Body of pancreas (tissue), 4 donors: ENCODE measurements around the gene ANGPTL5. TPM values are rescaled to one million over a fixed set of nuclear protein-coding genes. Genes with fewer than 3 reads are reported as not detected.

Experiments used
- ATAC-seq: fragments of 150-250 bp; one replicate; pipeline ENCODE4 v1.9.1; 2016
- DNase-seq, 4 donors: peaks; one replicate each; pipeline ENCODE4 v3.0.0-alpha.2; 2019
- H3K27ac ChIP-seq, 4 donors: fragments of 200-600 bp; sonication (generic); 1 replicate in 3 of 4; 2 replicates in 1 of 4; pipeline versions ENCODE4 v1.5.1 to v1.6.1; 2016 to 2019; ENCODE audit warnings: mild to moderate bottlenecking in 1 of 4, mixed read lengths in 1 of 4, moderate library complexity in 1 of 4
- H3K27me3 ChIP-seq, 2 donors: fragments of 200-600 bp; sonication (generic); one replicate each; pipeline ENCODE4 v1.6.0; 2016; ENCODE audit warnings: mild to moderate bottlenecking in 1 of 2
- H3K36me3 ChIP-seq, 2 donors: fragments of 200-600 bp; sonication (generic); replicated peaks in 1 of 2; 2 replicates each; pipeline ENCODE4 v1.5.1; 2016; ENCODE audit warnings: low read depth in 2 of 2; ENCODE audit not compliant: insufficient read depth in 1 of 2
- H3K4me1 ChIP-seq: fragments of 200-600 bp; sonication (generic); one replicate; pipeline ENCODE4 v1.6.0; 2016
- H3K4me3 ChIP-seq, 2 donors: fragments of 200-600 bp; sonication (generic); 1 replicate in 1 of 2; 2 replicates in 1 of 2; pipeline ENCODE4 v1.5.1; 2016 to 2019
- H3K9me3 ChIP-seq, 3 donors: fragments of 200-600 bp; sonication (generic); 1 replicate in 2 of 3; 2 replicates in 1 of 3; pipeline ENCODE4 v1.5.1; 2016
- POLR2A ChIP-seq, 3 donors: fragments of 450-650 bp; IDR thresholded peaks; one replicate each; pipeline ENCODE4 v1.6.1; 2016; ENCODE audit warnings: antibody characterized with exemption in 3 of 3, mild to moderate bottlenecking in 2 of 3
- WGBS, 2 donors: methylation state at CpG; one replicate each; pipeline ENCODE4 v1.1.5; 2017; 5-methylcytosine and 5-hydroxymethylcytosine counted together
- intact Hi-C: fragments of 100-400 bp; cut with DNase I; formaldehyde crosslinking; loops from one replicate; pipeline ENCODE4 v1.15.1; 2023
- total RNA-seq, 2 donors: library from RNA; depleted of rRNA; stranded (reverse); fragments of >200 nt; gene quantifications; one replicate each; pipeline ENCODE4 v1.1.0, GENCODE V29; 2016
- TF ChIP-seq, protein P1 (sequence below), 7 experiments: fragments of 450-650 bp in 4 of 7; fragments of 200-600 bp in 3 of 7; sonication (generic) in 3 of 7; IDR thresholded peaks; one replicate each; pipeline ENCODE4 v1.5.1; 2016 to 2019; ENCODE audit warnings: antibody characterized with exemption in 7 of 7

The ANGPTL5 gene
- total RNA-seq, 2 donors from 2014 or later = not detected

DNA sequence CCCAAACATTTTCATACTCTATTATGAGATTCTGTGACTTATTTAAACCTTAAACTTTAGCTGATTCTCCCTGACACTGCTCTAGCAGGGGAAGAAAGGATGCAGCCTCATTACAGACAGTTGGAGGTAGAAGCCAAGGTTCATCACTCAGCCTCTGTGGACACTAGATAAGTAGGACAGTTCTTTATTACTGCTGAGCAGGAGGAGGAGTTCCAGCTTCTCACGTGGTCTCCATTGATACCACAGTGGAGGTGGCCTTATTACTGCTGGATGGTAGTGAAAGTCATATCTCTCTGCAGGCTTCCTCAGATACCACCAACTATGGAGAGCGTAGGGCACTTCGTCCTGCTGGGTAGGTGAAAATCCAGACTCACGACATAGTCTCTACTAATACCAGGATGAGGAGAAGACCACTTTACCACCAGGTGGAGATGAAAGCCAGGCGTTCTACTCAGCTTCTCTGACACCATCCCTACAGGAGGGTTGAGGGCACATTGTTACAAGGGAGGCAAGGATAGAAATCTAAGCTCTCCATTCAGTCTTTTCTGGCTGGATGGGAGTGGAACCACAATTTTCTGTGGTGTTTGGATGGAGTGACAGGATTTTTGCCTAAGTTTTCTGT, 13.1 kb upstream of the ANGPTL5 start:
- DNase-seq (no peak), ATAC-seq (no peak)
- H3K36me3 ChIP-seq = no peaks in the 10 kb centered on the region
- intact Hi-C loops = no loop called here
- H3K4me3 ChIP-seq = no peak overlapping the region
- H3K27me3 ChIP-seq = no peaks in the 10 kb centered on the region
- no peaks in the 10 kb centered on the region for H3K9me3 ChIP-seq
- no peak for TF ChIP-seq POLR2A (IDR thresholded peaks at IDR 0.05)
- TF ChIP-seq, protein P1, sequence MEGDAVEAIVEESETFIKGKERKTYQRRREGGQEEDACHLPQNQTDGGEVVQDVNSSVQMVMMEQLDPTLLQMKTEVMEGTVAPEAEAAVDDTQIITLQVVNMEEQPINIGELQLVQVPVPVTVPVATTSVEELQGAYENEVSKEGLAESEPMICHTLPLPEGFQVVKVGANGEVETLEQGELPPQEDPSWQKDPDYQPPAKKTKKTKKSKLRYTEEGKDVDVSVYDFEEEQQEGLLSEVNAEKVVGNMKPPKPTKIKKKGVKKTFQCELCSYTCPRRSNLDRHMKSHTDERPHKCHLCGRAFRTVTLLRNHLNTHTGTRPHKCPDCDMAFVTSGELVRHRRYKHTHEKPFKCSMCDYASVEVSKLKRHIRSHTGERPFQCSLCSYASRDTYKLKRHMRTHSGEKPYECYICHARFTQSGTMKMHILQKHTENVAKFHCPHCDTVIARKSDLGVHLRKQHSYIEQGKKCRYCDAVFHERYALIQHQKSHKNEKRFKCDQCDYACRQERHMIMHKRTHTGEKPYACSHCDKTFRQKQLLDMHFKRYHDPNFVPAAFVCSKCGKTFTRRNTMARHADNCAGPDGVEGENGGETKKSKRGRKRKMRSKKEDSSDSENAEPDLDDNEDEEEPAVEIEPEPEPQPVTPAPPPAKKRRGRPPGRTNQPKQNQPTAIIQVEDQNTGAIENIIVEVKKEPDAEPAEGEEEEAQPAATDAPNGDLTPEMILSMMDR (IDR thresholded peaks at IDR 0.05) = no peak
- 53 to 82% methylated on average over 5 of the region's 5 CpGs for WGBS, 2 donors
- H3K27ac ChIP-seq = no peak overlapping the region
- no peaks in the 10 kb centered on the region for H3K4me1 ChIP-seq

DNA sequence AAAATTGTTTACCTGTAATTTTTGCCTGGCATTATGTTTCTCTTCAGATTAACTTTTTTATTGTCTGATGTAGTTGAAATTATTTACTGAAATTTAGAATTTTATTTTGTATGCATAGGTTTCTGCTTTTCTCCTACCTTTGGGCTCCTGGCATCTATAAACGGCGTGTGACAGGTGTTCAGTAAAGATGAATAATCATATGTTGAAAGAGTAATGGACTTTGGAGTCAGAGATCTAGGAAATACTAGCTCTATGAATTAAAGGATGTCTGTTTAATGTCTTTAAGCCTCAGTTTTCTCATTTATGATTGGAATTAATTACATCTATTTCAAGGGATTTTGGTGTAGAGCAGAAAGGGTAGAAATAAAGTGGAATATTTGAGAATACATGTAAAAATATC, 7.2 kb upstream of the ANGPTL5 start:
- Histone ChIP-seq H3K9me3 (no peaks in the 10 kb centered on the region), H3K27me3 (no peaks in the 10 kb centered on the region), H3K4me3 (no peak overlapping the region), H3K36me3 (no peaks in the 10 kb centered on the region), H3K27ac (no peak overlapping the region), H3K4me1 (no peaks in the 10 kb centered on the region)
- DNase-seq = no peak
- ATAC-seq = no peak
- TF ChIP-seq, protein P1 (IDR thresholded peaks at IDR 0.05) = no peak
- no peak for TF ChIP-seq POLR2A (IDR thresholded peaks at IDR 0.05)
- intact Hi-C loops = no loop called here
- 48 to 58% methylated on average over 2 of the region's 2 CpGs for WGBS, 2 donors

DNA sequence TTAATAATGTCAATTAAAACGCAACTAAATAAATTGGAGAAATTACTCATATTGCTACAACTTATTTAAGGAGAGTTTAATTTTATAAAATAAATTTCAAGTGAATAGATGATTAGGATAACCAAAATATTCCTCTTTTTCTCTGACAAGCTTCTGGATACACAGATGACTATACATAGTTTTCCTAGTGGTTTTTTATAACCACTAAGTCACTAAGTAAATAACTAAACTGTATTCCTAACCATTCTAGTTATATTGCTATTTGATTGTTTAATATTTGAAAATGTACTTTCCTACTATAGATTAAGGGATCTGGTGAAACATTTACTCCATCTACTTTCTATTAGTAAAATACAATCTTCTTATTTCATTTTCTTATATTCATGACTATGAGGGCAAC, 4.7 kb upstream of the ANGPTL5 start:
- WGBS, 2 donors = 79 to 83% methylated on average over 1 of the region's 1 CpG
- peaks cover under 1% of the 10 kb centered on the region for H3K4me1 ChIP-seq
- DNase-seq = no peak
- no peak for ATAC-seq
- no peak overlapping the region for H3K4me3 ChIP-seq
- no peak overlapping the region for H3K27ac ChIP-seq
- H3K9me3 ChIP-seq = no peaks in the 10 kb centered on the region
- no peaks in the 10 kb centered on the region for H3K36me3 ChIP-seq
- intact Hi-C loops = no loop called here
- TF ChIP-seq POLR2A (IDR thresholded peaks at IDR 0.05) = no peak
- TF ChIP-seq, protein P1 (IDR thresholded peaks at IDR 0.05) = no peak
- H3K27me3 ChIP-seq = no peaks in the 10 kb centered on the region

DNA sequence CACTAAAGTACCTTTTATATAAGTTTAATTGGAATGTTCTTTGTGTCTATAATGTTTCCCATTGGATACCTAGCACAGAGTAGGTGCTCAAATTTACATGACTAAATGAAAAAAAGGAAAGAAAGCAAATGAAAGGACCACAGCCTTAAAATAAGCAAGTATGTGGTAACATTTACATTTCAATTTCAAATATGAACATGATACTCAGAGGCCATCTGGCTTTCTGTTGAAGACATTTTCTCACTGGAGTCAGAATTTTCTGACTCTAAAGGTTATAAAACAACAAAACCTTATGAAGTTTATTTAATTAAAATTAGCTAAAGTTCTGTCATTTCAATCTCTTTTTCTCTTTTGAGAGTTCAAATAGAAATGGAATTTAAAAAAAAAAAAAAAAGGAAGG, 904 bp upstream of the ANGPTL5 start:
- TF ChIP-seq, protein P1 (IDR thresholded peaks at IDR 0.05) = no peak
- no peak for TF ChIP-seq POLR2A (IDR thresholded peaks at IDR 0.05)
- intact Hi-C loops = no loop called here
- no peaks in the 10 kb centered on the region for H3K9me3 ChIP-seq
- DNase-seq (no peak), ATAC-seq (no peak)
- no peak overlapping the region for H3K4me3 ChIP-seq
- H3K4me1 ChIP-seq = peaks cover 17% of the 10 kb centered on the region
- no peaks in the 10 kb centered on the region for H3K36me3 ChIP-seq
- no peak overlapping the region for H3K27ac ChIP-seq
- H3K27me3 ChIP-seq = no peaks in the 10 kb centered on the region

DNA sequence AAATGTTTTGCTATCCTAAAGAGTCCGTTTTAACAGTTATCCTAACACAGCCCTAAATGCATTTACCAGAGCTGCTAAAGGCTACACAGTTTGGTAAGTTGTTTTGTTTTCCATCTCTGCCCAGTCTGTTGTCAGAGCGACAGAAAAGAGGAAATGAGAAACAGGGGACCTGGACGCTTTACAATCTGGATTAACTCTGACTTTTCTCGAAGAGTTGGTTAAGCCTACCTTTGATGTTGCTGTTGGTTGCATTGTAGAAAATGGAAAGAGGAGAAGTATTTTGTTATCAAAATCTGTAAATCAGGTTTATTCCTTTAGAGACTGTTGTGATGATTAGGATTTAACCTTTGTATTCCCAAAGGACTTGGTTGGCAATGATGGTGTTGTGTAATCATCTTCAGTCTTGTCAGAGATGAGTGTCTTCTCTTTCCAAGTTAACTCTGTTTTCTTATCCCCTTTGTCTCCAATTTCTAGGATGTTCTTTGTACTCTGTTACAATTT, 481 bp downstream of the ANGPTL5 start:
- Histone ChIP-seq H3K9me3 (no peaks in the 10 kb centered on the region), H3K4me1 (peaks cover 17% of the 10 kb centered on the region), H3K27ac (peak overlapping the region in 2 of 4 donors; percentile 77 to 82), H3K27me3 (no peaks in the 10 kb centered on the region), H3K36me3 (no peaks in the 10 kb centered on the region), H3K4me3 (no peak overlapping the region)
- ATAC-seq (no peak), DNase-seq (no peak)
- intact Hi-C loops = no loop called here
- 43 to 51% methylated on average over 4 of the region's 4 CpGs for WGBS, 2 donors
- TF ChIP-seq, protein P1 (IDR thresholded peaks at IDR 0.05) = no peak
- TF ChIP-seq POLR2A (IDR thresholded peaks at IDR 0.05) = no peak
